GM13976 (cell line): ENCODE data around the gene LSM7.

Source experiments
- DNase-seq: peaks from one replicate; pipeline ENCODE4 v3.0.0; 2012; ENCODE audit warnings: low spot score
- CTCF ChIP-seq: IDR thresholded peaks from 2 replicates; pipeline ENCODE4 v1.5.1; 2012; ENCODE audit warnings: borderline replicate concordance, mild to moderate bottlenecking; ENCODE audit not compliant: insufficient read depth; ENCODE audit errors: extremely low read depth, missing control alignments, control extremely low read depth
- in situ Hi-C: fragments of 300-500 bp; cut with MboI; formaldehyde crosslinking; loops from one replicate; pipeline ENCODE4 v1.12.0; 2022; ENCODE audit warnings: low sequenced_read_pairs, mixed read lengths, inconsistent platforms; ENCODE audit not compliant: unreplicated experiment

The LSM7 gene

GRCh38 chr19:2288818-2289713 is 39.3 kb downstream of the LSM7 start:
- in situ Hi-C loops = no loop called here
- DNase-seq = no peak
- no peak for TF ChIP-seq CTCF

DNA sequence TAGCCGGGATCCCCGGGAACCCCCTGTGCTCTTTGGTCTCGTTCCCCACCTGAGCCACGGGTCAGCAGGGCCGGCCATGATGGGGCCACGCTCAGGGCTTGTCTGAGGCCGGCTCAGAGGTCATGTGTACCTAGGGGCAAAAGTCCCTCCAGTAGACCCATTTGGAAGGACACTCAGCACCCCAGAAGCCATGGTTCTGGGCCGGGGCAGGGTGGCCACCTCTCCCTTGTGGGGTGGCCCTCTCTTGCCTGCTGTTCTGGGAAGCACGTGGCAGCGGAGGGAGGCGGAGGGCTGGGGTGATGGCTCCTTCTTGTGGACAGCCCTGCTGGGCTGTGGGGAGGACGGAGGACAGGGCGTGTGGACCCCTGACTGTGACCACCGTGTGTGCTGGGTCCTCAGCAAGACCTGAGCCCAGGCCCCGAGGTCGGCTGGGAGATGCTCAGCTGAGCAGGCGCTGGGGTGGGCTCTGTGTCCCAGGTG is 40.0 kb downstream of the LSM7 start:
- TF ChIP-seq CTCF = no peak
- in situ Hi-C loops = no loop called here
- DNase-seq = no peak

- in situ Hi-C loops = no loop called here
- DNase-seq = no peak
- no peak for TF ChIP-seq CTCF
Measured at GRCh38 chr19:2287585-2288337, 40.6 kb downstream of the LSM7 start.

GRCh38 chr19:2286402-2287140 is 41.8 kb downstream of the LSM7 start:
- in situ Hi-C loops = no loop called here
- no peak for TF ChIP-seq CTCF
- DNase-seq = no peak

DNA sequence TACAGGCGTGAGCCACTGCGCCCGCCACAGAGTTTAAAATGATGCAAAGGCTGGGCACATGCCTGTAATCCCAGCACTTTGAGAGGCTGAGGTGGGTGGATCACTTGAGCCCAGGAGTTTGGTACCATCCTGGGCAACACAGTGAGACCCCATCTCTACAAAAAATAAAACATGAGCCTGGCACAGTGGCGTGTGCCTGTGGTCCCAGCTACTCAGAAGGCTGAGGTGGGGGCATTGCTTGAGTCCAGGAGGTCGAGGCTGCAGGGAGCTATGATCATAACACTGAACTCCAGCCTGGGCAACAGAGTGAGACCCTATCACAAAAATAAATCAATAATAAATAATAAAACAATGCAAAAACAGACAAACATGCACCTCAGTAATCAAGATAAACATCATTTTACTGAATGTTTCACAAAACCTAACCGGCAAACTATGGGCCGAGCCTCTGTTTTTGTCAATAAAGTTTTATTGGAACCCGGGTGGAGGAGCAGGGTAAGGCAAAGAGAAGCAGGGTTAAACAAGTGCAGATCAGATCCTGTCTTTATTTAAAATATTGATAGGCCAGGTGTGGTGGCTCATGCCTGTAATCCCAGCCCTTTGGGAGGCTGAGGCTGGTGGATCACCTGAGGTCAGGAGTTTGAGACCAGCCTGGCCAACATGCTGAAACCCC is 44.4 kb downstream of the LSM7 start:
- no peak for DNase-seq
- in situ Hi-C loops = no loop called here
- TF ChIP-seq CTCF = no peak

DNA sequence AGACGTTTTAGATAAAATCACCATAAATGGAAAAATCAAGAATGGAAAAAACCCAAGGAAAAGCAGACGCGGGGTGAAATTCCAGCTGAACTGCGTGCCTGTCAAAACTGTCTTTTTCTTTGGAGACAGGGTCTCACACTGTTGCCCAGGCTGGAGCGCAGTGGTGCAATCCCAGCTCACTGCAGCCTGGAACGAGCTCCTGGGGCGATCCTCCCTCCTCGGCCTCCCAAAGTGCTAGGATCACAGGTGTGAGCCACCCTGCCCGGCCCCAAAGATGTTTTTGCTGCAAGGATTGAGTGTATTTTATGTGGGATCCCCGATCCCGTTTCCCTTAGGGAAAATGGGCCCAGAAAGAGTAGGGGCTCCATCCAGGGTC is 45.5 kb downstream of the LSM7 start:
- in situ Hi-C loops = no loop called here
- DNase-seq = no peak
- no peak for TF ChIP-seq CTCF
